GM19467 (cell line): Measurements from ENCODE around the gene KCTD2.

ENCODE experiments used
- ATAC-seq: cut with Tn5 transposase; IDR thresholded peaks from one replicate; pipeline ENCODE4 v1.9.1; 2021; ENCODE audit warnings: mild to moderate bottlenecking, moderate library complexity; ENCODE audit not compliant: unreplicated experiment

The KCTD2 gene

DNA sequence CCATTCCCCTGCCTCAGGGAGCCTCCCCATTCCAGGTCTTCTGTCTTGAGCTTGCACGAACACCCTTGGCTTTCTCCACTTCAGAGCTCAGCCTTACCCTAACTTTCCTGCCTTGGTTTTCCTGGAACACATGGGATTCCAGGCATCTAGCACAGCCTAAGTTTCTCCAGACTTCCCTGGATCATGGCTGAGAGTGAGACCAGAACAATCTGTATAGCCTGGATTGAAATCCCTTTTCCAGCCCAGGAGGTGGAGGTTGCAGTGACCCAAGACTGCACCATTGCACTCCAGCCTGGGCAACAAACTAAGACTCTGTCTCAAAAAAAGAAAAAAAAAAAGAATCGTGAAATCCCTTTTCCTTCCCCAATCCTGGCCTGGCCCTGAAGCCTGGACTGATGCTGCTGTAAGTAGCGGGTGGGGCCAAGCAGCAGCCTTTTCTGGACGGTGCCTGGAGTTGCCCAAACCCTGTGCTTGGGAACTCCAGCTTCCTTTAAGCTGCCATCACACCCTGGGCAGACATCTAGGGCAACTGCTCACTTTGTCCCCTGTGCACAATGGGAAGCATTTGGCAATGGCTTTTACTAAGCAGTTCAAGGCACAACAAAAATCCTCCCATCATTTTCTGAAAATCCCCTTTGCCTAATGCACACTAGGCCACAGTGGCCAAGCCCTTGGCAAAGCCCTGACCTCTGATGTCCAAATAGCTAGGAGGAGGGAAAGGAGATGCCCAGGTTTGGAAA lies 28.7 kb downstream of the KCTD2 start:
- ATAC-seq = no peak

GRCh38 chr17:75077072-75077495 lies 30.1 kb downstream of the KCTD2 start:
- no peak for ATAC-seq

DNA sequence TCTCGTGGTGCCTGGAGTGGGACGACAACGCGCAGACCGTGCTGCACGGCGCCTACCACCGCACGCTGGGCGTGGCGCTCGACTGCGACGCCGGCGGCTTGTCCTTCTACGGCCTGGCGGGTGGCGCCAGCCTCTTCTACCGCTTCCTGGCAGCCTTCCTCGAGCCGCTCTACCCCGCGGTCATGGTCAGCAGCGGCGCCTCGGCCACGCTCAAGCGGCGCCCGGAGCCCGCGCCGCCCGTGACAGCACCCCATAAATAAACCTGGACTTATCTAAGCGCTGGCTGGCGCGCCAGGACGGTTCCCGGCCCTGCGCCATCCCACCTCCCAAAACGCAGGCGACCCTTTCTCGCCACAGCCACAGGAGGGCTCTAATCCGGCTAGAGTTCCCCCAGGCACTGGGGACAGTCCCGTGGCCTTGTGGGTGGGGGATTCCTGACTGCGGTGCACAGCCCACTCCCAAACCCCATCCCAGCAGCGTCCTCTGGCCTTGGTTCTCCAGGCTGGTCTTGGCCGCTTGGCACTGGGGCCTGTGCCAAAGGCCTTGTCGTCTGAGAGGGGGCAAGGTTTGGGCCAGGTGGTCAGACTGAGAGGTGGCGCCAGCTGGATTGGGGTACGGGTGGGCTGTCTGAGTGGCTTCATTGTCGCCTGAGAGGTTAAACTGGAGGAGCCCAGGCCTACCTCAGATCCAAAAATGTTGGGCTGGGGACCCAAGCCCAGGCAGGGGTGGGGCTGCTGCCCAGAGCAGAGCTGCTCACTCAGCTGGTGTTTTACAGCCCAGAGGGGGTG lies 30.7 kb downstream of the KCTD2 start:
- peak; percentile 38 for ATAC-seq

DNA sequence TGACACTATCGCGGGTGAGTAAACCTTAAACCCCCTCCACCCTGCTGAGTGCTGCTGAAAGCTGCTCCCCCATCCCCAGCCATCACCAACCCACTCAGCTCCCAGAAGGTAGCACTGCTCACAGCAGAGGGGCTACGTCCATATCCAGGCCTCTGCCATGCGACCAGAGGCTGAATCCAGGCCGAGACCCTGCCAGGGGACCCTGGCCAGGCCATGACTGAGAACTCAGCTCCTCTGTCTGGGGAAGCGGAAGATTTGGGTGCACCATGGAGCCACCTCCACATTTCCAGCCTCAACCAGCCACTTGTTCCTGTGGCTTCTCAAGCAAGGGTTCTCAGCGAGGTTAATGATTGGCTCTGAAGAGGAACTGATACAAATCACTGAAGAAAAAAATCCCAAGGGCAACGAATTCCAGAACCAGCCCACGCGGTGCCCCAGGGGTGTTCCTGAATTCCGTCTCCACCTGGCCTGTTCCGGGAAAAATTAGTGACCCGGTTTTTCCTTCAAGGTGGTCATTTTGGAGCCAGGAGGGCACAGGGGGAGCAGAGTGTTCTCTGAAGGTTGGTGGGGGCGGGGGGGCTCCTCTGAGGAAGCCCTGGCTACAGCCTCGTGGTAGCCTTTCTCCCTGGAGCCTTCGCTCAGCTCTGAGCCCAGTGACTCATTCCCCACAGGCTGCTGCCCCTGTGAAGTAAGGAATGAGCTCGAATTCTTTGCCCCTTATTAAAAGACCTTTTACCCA lies 31.4 kb downstream of the KCTD2 start:
- ATAC-seq = peak; percentile 45

- ATAC-seq = no peak
Measured at GRCh38 chr17:75079023-75079373, 32.0 kb downstream of the KCTD2 start.

GRCh38 chr17:75081611-75082540 lies 34.9 kb downstream of the KCTD2 start:
- no peak for ATAC-seq

GRCh38 chr17:75082683-75083082 lies 35.7 kb downstream of the KCTD2 start:
- no peak for ATAC-seq

DNA sequence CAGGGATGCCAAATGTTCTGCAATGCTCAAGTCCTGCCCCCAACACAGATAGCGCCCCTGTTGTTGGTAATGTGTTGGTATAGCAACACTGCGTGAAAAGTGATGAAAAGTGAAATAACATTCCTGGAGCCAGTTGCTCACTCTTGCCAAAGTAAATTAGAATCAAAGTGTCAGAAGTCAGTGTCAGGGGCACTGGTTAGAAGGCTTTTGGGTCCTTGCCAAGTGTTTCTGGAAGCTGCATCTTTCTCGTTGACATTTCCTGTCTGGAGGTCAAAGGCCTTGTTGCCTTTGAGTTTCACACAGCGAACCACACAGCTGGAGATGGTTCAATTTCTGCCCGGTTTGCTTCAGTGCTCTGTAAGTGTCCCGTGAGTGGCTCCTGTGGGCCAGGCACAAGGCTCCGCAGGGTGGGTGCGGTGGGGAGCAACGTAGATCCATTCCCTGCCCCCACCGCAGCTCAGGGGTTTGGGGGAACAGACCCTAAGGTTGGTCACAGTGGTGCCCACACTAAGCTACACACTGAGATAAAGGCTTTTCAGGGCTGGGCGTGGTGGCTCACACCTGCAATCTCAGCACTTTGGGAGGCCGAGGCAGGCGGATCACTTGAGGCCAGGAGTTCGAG lies 37.1 kb downstream of the KCTD2 start:
- no peak for ATAC-seq

DNA sequence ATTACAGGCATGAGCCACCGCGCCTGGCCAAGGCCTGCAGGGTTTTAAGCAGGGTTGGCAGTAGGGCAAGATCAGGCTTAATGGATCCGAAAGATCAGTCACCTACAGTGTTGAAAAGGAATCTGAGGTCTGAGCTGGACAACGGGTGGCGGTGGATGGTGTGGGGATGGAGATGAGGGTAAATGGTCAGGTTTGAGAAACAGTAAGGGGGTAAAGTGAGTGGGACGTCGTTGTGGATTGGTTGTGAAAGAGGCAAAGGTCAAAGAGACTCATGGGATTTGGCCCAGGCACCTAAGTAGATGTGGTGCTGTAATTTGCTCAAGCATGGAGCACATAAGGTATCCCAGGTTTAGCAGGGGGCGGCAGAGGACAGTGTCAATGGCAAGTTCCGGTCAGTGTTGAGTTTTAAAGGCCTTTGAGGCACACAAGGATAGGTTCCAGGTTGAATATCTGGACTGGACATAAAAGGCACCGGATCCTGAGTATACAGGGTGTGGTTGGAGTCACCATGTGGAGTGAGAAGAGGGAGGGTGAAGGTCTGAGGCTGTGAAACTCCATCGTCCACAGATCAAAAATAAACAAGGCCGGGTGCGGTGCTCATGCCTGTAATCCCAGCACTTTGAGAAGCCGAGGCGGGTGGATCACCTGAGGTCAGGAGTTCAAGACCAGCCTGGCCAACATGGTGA lies 39.6 kb downstream of the KCTD2 start:
- no peak for ATAC-seq

DNA sequence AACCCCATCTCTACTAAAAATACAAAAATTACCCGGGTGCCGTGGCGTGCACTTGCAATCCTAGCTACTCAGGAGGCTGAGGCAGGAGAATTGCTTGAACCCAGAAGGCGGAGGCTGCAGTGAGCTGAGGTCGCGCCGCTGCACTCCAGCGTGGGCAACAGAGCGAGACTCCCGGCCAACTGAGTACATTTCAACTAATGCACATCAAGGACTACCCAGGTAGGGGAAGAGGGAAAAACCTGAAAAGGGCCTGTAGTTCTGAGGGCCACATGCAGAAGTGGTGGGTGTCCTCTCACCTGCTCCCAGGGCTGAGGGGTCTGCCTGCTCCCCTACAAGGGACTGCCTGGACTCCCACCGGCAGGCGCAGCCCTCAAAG lies 40.1 kb downstream of the KCTD2 start:
- no peak for ATAC-seq

- ATAC-seq = peak; percentile 54
Measured at GRCh38 chr17:75087558-75088453, 40.8 kb downstream of the KCTD2 start, which contains the start of gene SLC16A5. SLC16A5 (plus strand) TSS chr17:75087954; CDS start chr17:75093637, 5,683 bp downstream.

GRCh38 chr17:75088465-75089417 lies 41.7 kb downstream of the KCTD2 start:
- no peak for ATAC-seq

- ATAC-seq = no peak
Measured at GRCh38 chr17:75090871-75091854, 44.1 kb downstream of the KCTD2 start.

DNA sequence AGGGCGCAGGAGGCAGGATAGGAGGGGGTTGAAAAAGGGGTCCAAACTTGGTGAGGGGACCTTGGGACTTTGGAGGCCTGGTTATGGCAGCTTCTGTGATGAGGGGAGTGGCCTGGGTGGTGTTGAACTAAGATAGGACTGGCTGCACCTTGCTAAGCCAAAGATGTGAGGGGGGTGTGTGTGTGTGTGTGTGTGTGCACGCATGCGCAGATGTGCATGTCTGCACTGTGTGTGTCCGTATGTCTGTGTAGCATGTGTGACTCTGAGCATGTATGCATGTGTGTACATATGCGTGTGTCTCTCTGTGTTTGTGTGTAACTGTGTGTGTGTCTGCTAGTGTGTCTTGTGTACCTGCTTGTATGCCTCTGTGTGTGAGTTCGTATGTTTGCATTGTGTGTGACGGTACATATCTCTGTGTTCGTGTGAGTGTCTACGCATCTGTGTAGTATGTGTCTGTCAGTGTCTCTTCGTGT lies 44.9 kb downstream of the KCTD2 start:
- no peak for ATAC-seq

GRCh38 chr17:75093548-75094158 lies 46.6 kb downstream of the KCTD2 start:
- no peak for ATAC-seq
